ENCODE results near the gene ASCC3. TPM values are rescaled to one million over a fixed set of nuclear protein-coding genes. Genes with fewer than 3 reads are reported as not detected.

ASCC3 gene
- total RNA-seq, 2 experiments from 2014 or later: 28.5 to 47.5 TPM

DNA sequence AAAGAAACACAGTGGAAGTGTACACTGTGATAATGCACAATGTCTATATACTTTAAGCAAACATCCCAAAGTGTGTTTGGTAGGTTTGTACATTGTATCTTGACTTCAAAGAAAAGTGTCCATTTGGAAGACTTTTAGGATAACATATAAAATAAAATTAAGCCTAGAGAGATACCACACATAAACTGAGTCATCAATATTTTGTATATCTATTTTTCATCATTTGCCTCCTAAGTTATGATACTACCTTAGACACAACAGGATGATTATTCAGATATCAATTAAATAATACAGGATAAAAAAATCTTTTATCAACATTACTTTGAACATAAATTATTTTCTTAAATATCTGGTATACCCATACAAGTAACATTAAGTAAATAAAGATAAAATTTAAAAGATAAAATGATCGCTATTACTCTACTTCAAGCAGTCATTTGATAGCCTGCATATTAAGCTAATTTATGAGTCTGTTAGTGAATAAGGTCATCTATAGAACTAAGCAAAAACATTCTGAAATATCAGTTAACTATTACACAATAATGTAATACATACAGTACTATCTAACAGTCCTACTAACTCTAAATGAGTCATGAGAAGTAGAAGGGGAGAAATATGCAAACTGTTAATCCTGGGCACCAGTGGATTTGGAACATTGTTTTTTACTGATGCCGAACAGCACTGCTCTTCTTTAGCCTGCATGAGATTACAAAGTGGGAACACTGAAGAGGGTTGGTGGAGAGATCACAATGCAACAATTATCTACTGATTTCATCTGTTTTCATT is 258.0 kb downstream of the ASCC3 start:
- Histone ChIP-seq H3K4me3 (ENCODE audit: low read depth, low read length, poor library complexity, severe bottlenecking) (no peak overlapping the region), H2AFZ (ENCODE audit: low read length) (no peak overlapping the region), H3K4me1 (ENCODE audit: insufficient read depth, low read length, poor library complexity, severe bottlenecking) (no peaks in the 10 kb centered on the region), H3K27ac (ENCODE audit: low read depth, low read length, poor library complexity, severe bottlenecking) (no peak overlapping the region), H4K20me1 (ENCODE audit: insufficient read depth, low read length) (no peaks in the 10 kb centered on the region), H3K9me3 (ENCODE audit: low read length) (no peaks in the 10 kb centered on the region), H3K79me2 (ENCODE audit: insufficient read depth, low read depth, low read length) (no peaks in the 10 kb centered on the region), H3K4me2 (ENCODE audit: low read length) (no peak overlapping the region), H3K36me3 (ENCODE audit: insufficient read depth, low read length) (peaks cover 28% of the 10 kb centered on the region), H3K9me2 (ENCODE audit: insufficient read depth, low read length) (no peaks in the 10 kb centered on the region; the same call in 1 of the 2 replicates)
- TF ChIP-seq EZH2phosphoT487 (IDR thresholded peaks at IDR 0.05; ENCODE audit: borderline replicate concordance, low read depth, low read length): no peak
- TF ChIP-seq, protein P1, sequence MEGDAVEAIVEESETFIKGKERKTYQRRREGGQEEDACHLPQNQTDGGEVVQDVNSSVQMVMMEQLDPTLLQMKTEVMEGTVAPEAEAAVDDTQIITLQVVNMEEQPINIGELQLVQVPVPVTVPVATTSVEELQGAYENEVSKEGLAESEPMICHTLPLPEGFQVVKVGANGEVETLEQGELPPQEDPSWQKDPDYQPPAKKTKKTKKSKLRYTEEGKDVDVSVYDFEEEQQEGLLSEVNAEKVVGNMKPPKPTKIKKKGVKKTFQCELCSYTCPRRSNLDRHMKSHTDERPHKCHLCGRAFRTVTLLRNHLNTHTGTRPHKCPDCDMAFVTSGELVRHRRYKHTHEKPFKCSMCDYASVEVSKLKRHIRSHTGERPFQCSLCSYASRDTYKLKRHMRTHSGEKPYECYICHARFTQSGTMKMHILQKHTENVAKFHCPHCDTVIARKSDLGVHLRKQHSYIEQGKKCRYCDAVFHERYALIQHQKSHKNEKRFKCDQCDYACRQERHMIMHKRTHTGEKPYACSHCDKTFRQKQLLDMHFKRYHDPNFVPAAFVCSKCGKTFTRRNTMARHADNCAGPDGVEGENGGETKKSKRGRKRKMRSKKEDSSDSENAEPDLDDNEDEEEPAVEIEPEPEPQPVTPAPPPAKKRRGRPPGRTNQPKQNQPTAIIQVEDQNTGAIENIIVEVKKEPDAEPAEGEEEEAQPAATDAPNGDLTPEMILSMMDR (conservative IDR thresholded peaks at IDR 0.05; ENCODE audit: low read length): no peak
- BruUV-seq (replicated peaks): no TSS peak
- ChIA-PET POLR2A (no interaction called here), CTCF (ENCODE audit: unreplicated experiment) (no interaction called here)
- intact Hi-C loops (cut with micrococcal nuclease; ENCODE audit: unreplicated experiment): no loop called here
- DNase-seq (ENCODE audit: low spot score): no peak

DNA sequence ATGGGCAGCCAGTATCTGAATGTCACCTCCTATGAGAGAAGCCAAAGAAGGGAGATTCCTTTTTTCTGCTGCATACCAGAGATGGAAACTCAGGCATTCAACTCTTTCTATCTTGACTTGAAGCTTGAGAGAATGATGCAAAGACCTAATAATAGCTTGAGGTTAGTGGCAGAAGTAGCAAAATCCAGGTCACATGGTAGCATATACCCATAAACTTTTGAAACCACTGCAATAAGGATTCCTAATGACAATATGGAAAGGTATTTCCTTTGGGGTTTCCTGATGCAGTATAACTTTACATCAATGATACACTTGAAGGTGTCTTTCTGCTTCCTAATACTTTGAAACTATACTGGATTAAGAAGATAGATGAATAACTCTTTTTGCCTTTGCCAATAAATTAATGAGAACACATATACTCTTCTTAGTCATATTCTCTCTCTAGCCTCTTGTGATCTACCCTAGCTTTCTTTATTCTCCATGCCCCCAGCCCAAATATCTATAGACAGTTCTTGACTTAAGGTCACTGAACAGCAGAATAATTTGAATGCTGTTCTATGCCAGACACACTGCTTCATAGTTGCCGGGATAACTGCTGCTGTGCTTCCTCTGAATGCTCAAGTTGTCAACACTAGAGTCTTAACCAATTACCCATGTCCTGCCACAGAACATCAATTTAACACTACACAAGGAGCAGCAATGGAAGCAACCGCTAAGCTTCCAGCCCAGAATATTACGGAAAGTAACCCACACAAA is 260.9 kb downstream of the ASCC3 start:
- H3K9me3 ChIP-seq (ENCODE audit: low read length): no peaks in the 10 kb centered on the region
- no peaks in the 10 kb centered on the region for H3K4me1 ChIP-seq (ENCODE audit: insufficient read depth, low read length, poor library complexity, severe bottlenecking)
- H3K36me3 ChIP-seq (ENCODE audit: insufficient read depth, low read length): peaks cover 19% of the 10 kb centered on the region
- no peak for DNase-seq (ENCODE audit: low spot score)
- H2AFZ ChIP-seq (ENCODE audit: low read length): no peak overlapping the region
- H4K20me1 ChIP-seq (ENCODE audit: insufficient read depth, low read length): no peaks in the 10 kb centered on the region
- BruUV-seq (replicated peaks): no TSS peak
- no peak overlapping the region for H3K27ac ChIP-seq (ENCODE audit: low read depth, low read length, poor library complexity, severe bottlenecking)
- no peaks in the 10 kb centered on the region for H3K79me2 ChIP-seq (ENCODE audit: insufficient read depth, low read depth, low read length)
- TF ChIP-seq, protein P1 (conservative IDR thresholded peaks at IDR 0.05; ENCODE audit: low read length): no peak
- TF ChIP-seq EZH2phosphoT487 (IDR thresholded peaks at IDR 0.05; ENCODE audit: borderline replicate concordance, low read depth, low read length): no peak
- no peak overlapping the region for H3K4me3 ChIP-seq (ENCODE audit: low read depth, low read length, poor library complexity, severe bottlenecking)
- H3K9me2 ChIP-seq (ENCODE audit: insufficient read depth, low read length): no peaks in the 10 kb centered on the region; the same call in 1 of the 2 replicates
- ChIA-PET POLR2A (interaction anchor here (1.3 kb wide), 2 partner anchors 8 to 14 kb away, joined by 3 read pairs; no protein-coding TSS in a partner anchor), CTCF (ENCODE audit: unreplicated experiment) (no interaction called here)
- intact Hi-C loops (cut with micrococcal nuclease; ENCODE audit: unreplicated experiment): no loop called here
- H3K4me2 ChIP-seq (ENCODE audit: low read length): no peak overlapping the region

- Histone ChIP-seq H3K9me2 (ENCODE audit: insufficient read depth, low read length) (no peaks in the 10 kb centered on the region), H2AFZ (ENCODE audit: low read length) (no peak overlapping the region), H3K36me3 (ENCODE audit: insufficient read depth, low read length) (peaks cover 19% of the 10 kb centered on the region), H3K4me3 (ENCODE audit: low read depth, low read length, poor library complexity, severe bottlenecking) (no peak overlapping the region), H3K27ac (ENCODE audit: low read depth, low read length, poor library complexity, severe bottlenecking) (no peak overlapping the region), H3K79me2 (ENCODE audit: insufficient read depth, low read depth, low read length) (no peaks in the 10 kb centered on the region), H3K4me2 (ENCODE audit: low read length) (no peak overlapping the region), H3K9me3 (ENCODE audit: low read length) (no peaks in the 10 kb centered on the region), H4K20me1 (ENCODE audit: insufficient read depth, low read length) (no peaks in the 10 kb centered on the region), H3K4me1 (ENCODE audit: insufficient read depth, low read length, poor library complexity, severe bottlenecking) (no peaks in the 10 kb centered on the region)
- no TSS peak for BruUV-seq (replicated peaks)
- intact Hi-C loops (cut with micrococcal nuclease; ENCODE audit: unreplicated experiment): no loop called here
- DNase-seq (ENCODE audit: low spot score): no peak
- ChIA-PET CTCF (ENCODE audit: unreplicated experiment) (no interaction called here), POLR2A (no interaction called here)
- TF ChIP-seq, protein P1 (conservative IDR thresholded peaks at IDR 0.05; ENCODE audit: low read length): no peak
- no peak for TF ChIP-seq EZH2phosphoT487 (IDR thresholded peaks at IDR 0.05; ENCODE audit: borderline replicate concordance, low read depth, low read length)
Measured at GRCh38 chr6:100618351-100618671, 262.8 kb downstream of the ASCC3 start.

Data from OCI-LY7 (cell line).